H9 (cell line): ENCODE measurements around the gene ALCAM. TPM values are rescaled to one million over a fixed set of nuclear protein-coding genes. Genes with fewer than 3 reads are reported as not detected.
A peak's percentile ranks its signal among the peaks of the same experiment; 100 is the strongest.

ENCODE experiments used
- DNase-seq: peaks from one replicate; pipeline ENCODE4 v3.0.0-alpha.2; 2017
- H2AFZ ChIP-seq: one replicate; pipeline ENCODE4 v1.6.1; 2013; ENCODE audit warnings: mild to moderate bottlenecking, low read length, control low read depth, moderate library complexity
- H2AK5ac ChIP-seq: 2 replicates; pipeline ENCODE4 v1.6.1; 2013; ENCODE audit warnings: low read length, control low read depth, mixed read lengths; ENCODE audit not compliant: insufficient read length
- H2BK120ac ChIP-seq: one replicate; pipeline ENCODE4 v1.6.1; 2013; ENCODE audit warnings: low read depth, mild to moderate bottlenecking, low read length, control low read depth, inconsistent platforms; ENCODE audit not compliant: poor library complexity, severe bottlenecking
- H2BK12ac ChIP-seq: 2 replicates; pipeline ENCODE4 v1.6.1; 2013; ENCODE audit warnings: low read length, control low read depth, mixed read lengths, low read depth; ENCODE audit not compliant: insufficient read length
- H2BK15ac ChIP-seq: 2 replicates; pipeline ENCODE4 v1.6.1; 2013; ENCODE audit warnings: low read depth, low read length, control low read depth
- H2BK20ac ChIP-seq: one replicate; pipeline ENCODE4 v1.6.1; 2013; ENCODE audit warnings: low read depth, mild to moderate bottlenecking, low read length, control low read depth, inconsistent platforms; ENCODE audit not compliant: poor library complexity, severe bottlenecking
- H2BK5ac ChIP-seq: 2 replicates; pipeline ENCODE4 v1.6.1; 2013; ENCODE audit warnings: low read length, control low read depth, mixed read lengths; ENCODE audit not compliant: insufficient read length
- H3K14ac ChIP-seq: 2 replicates; pipeline ENCODE4 v1.6.1; 2013; ENCODE audit warnings: low read length, control low read depth; ENCODE audit not compliant: insufficient read depth
- H3K18ac ChIP-seq: 2 replicates; pipeline ENCODE4 v1.6.1; 2013; ENCODE audit warnings: low read depth, mild to moderate bottlenecking, mixed read lengths, low read length, control low read depth; ENCODE audit not compliant: insufficient read length
- H3K23ac ChIP-seq: 2 replicates; pipeline ENCODE4 v1.6.1; 2013; ENCODE audit warnings: low read length, control low read depth, mixed read lengths, low read depth; ENCODE audit not compliant: insufficient read length
- H3K23me2 ChIP-seq: 2 replicates; pipeline ENCODE4 v1.6.1; 2013; ENCODE audit warnings: low read depth, mild to moderate bottlenecking, mixed read lengths, low read length, control low read depth; ENCODE audit not compliant: insufficient read length, poor library complexity, severe bottlenecking
- H3K27ac ChIP-seq: 2 replicates; pipeline ENCODE4 v1.5.1; 2013; ENCODE audit warnings: low read length, control low read depth, mixed read lengths, low read depth; ENCODE audit not compliant: insufficient read length
- H3K27me3 ChIP-seq: 2 replicates; pipeline ENCODE4 v1.6.1; 2013; ENCODE audit warnings: low read length, control low read depth, inconsistent platforms; ENCODE audit not compliant: insufficient read depth
- H3K4ac ChIP-seq: 2 replicates; pipeline ENCODE4 v1.6.1; 2013; ENCODE audit warnings: low read depth, mild to moderate bottlenecking, control low read depth, inconsistent platforms, low read length, moderate library complexity
- H3K4me1 ChIP-seq: 2 replicates; pipeline ENCODE4 v1.6.1; 2013; ENCODE audit warnings: low read length, control low read depth, inconsistent platforms; ENCODE audit not compliant: insufficient read depth
- H3K4me2 ChIP-seq: 2 replicates; pipeline ENCODE4 v1.6.1; 2013; ENCODE audit warnings: low read length, control low read depth, mixed read lengths; ENCODE audit not compliant: insufficient read length, insufficient read depth
- H3K56ac ChIP-seq: 2 replicates; pipeline ENCODE4 v1.6.1; 2013; ENCODE audit warnings: low read depth, mild to moderate bottlenecking, mixed read lengths, low read length, control low read depth; ENCODE audit not compliant: insufficient read length
- H3K79me1 ChIP-seq: 2 replicates; pipeline ENCODE4 v1.6.1; 2013; ENCODE audit warnings: low read depth, mild to moderate bottlenecking, moderate library complexity, low read length, control low read depth, inconsistent platforms; ENCODE audit not compliant: insufficient read depth, poor library complexity, severe bottlenecking
- H3K79me2 ChIP-seq: 2 replicates; pipeline ENCODE4 v1.6.1; 2013; ENCODE audit warnings: low read length, control low read depth, inconsistent platforms; ENCODE audit not compliant: insufficient read depth
- H3K9ac ChIP-seq: 2 replicates; pipeline ENCODE4 v1.6.1; 2013; ENCODE audit warnings: low read length, control low read depth, mixed read lengths; ENCODE audit not compliant: insufficient read length; ENCODE audit errors: extremely low read depth
- H3K9me3 ChIP-seq: one replicate; pipeline ENCODE4 v1.6.1; 2013; ENCODE audit warnings: low read depth, low read length, inconsistent platforms; ENCODE audit not compliant: control insufficient read depth
- H3T11ph ChIP-seq: one replicate; pipeline ENCODE4 v1.6.1; 2013; ENCODE audit warnings: mild to moderate bottlenecking, low read length, control low read depth, inconsistent platforms
- H4K20me1 ChIP-seq: one replicate; pipeline ENCODE4 v1.6.1; 2013; ENCODE audit not compliant: control insufficient read depth, insufficient read length, insufficient read depth
- H4K5ac ChIP-seq: 2 replicates; pipeline ENCODE4 v1.6.1; 2013; ENCODE audit warnings: low read depth, mild to moderate bottlenecking, mixed read lengths, low read length, control low read depth; ENCODE audit not compliant: insufficient read length
- H4K8ac ChIP-seq: replicated peaks from 2 replicates; pipeline ENCODE4 v1.6.1; 2013; ENCODE audit warnings: low read length, control low read depth, mixed read lengths, low read depth; ENCODE audit not compliant: insufficient read length
- H4K91ac ChIP-seq: 2 replicates; pipeline ENCODE4 v1.6.1; 2013; ENCODE audit warnings: low read depth, mild to moderate bottlenecking, moderate library complexity, mixed read lengths, low read length, control low read depth; ENCODE audit not compliant: insufficient read length
- H3K27ac Mint-ChIP-seq, 3 experiments: 2 replicates in 2 of 3; 3 replicates in 1 of 3; pipeline ENCODE4 v1.8.0; 2020 to 2021; ENCODE audit warnings: mixed read lengths in 3 of 3, mild to moderate bottlenecking in 1 of 3, moderate library complexity in 1 of 3
- H3K27me3 Mint-ChIP-seq: 2 replicates; pipeline ENCODE4 v1.8.0; 2021; ENCODE audit warnings: low read depth, mild to moderate bottlenecking, moderate library complexity, mixed read lengths
- H3K36me3 Mint-ChIP-seq, 3 experiments: 2 replicates in 2 of 3; 3 replicates in 1 of 3; pipeline ENCODE4 v1.8.0; 2020 to 2021; ENCODE audit warnings: low read depth in 3 of 3, mixed read lengths in 3 of 3; ENCODE audit not compliant: insufficient read depth in 1 of 3
- H3K4me1 Mint-ChIP-seq, 2 experiments: 2 replicates each; pipeline ENCODE4 v1.8.0; 2020; ENCODE audit warnings: mixed read lengths in 2 of 2
- H3K4me3 Mint-ChIP-seq, 2 experiments: 2 replicates in 1 of 2; 3 replicates in 1 of 2; pipeline ENCODE4 v1.8.0; 2020 to 2021; ENCODE audit warnings: mild to moderate bottlenecking in 2 of 2, mixed read lengths in 2 of 2, moderate library complexity in 1 of 2
- H3K9me3 Mint-ChIP-seq, 2 experiments: 2 replicates in 1 of 2; 3 replicates in 1 of 2; pipeline ENCODE4 v1.8.0; 2020; ENCODE audit warnings: mild to moderate bottlenecking in 2 of 2, mixed read lengths in 2 of 2, moderate library complexity in 1 of 2
- CTCF ChIP-seq: fragments of 200-600 bp; sonication (generic); conservative IDR thresholded peaks from 3 replicates; pipeline ENCODE4 v1.8.0; 2021; ENCODE audit warnings: antibody characterized with exemption, mild to moderate bottlenecking
- total RNA-seq: library from RNA; stranded (reverse); gene quantifications from 2 replicates; pipeline ENCODE4 v1.2.1, GENCODE V29; 2021

Gene ALCAM
- total RNA-seq, 1 experiment from 2014 or later: 43.7 TPM

- Histone ChIP-seq H2BK5ac (no peak overlapping the region), H3K18ac (no peak overlapping the region), H2AFZ (no peak overlapping the region), H3K79me1 (no peaks in the 10 kb centered on the region), H3K4me1 (0 out of 2 replicates have a peak, but pooled peaks cover 2% of the 10 kb centered on the region), H2BK120ac (no peak overlapping the region), H2AK5ac (no peak overlapping the region), H4K91ac (no peak overlapping the region), H4K20me1 (no peaks in the 10 kb centered on the region), H3K56ac (no peak overlapping the region), H3K27me3 (no peaks in the 10 kb centered on the region), H4K8ac (no peak overlapping the region), H3K23me2 (no peaks in the 10 kb centered on the region), H3T11ph (no peak overlapping the region), H3K4ac (no peak overlapping the region), H2BK20ac (no peak overlapping the region), H3K4me2 (no peak overlapping the region), H3K23ac (no peak overlapping the region), H3K14ac (no peak overlapping the region), H3K27ac (no peak overlapping the region), H2BK12ac (no peak overlapping the region), H2BK15ac (no peak overlapping the region), H3K79me2 (0 out of 2 replicates have a peak, but pooled peaks cover 2% of the 10 kb centered on the region), H3K9ac (no peak overlapping the region), H3K9me3 (no peaks in the 10 kb centered on the region), H4K5ac (no peak overlapping the region)
- Mint-ChIP-seq H3K27me3 (no peaks in the 10 kb centered on the region), H3K4me1 (peaks cover 10 to 18% of the 10 kb centered on the region in 2 experiments), H3K27ac (peak overlapping the region; percentile 6 to 37 (median 15); a peak in 1 of 7 replicates), H3K9me3 (peaks cover 5 to 9% of the 10 kb centered on the region in 2 experiments), H3K4me3 (no peak overlapping the region), H3K36me3 (peaks cover 17 to 18% (median 17%) of the 10 kb centered on the region in 3 experiments)
- no peak for DNase-seq
- TF ChIP-seq CTCF: no peak
Observed at GRCh38 chr3:105398437-105398836, 31.7 kb downstream of the ALCAM start.
